Mononuclear cell (primary cell): ENCODE results near the gene RPS4Y2. TPM values are rescaled to one million over a fixed set of nuclear protein-coding genes. Genes with fewer than 3 reads are reported as not detected.

ENCODE experiments used
- H3K27me3 ChIP-seq: 2 replicates; pipeline ENCODE4 v1.6.0; 2011; ENCODE audit warnings: low read length, control low read depth; ENCODE audit not compliant: insufficient read depth
- H3K4me1 ChIP-seq: 2 replicates; pipeline ENCODE4 v1.5.1; 2011; ENCODE audit warnings: mild to moderate bottlenecking, low read length, control low read depth; ENCODE audit not compliant: insufficient read depth
- H3K4me3 ChIP-seq: 2 replicates; pipeline ENCODE4 v1.5.1; 2011; ENCODE audit warnings: mild to moderate bottlenecking, low read length, moderate library complexity
- H3K9me3 ChIP-seq: 2 replicates; pipeline ENCODE4 v1.5.1; 2011; ENCODE audit warnings: low read depth, mild to moderate bottlenecking, control low read depth, low read length
- total RNA-seq: library from RNA; depleted of rRNA; stranded (reverse); fragments of >200 nt; gene quantifications from one replicate; pipeline ENCODE4 v1.2.3, GENCODE V29; 2012

The RPS4Y2 gene
- total RNA-seq, 1 donor: not detected

DNA sequence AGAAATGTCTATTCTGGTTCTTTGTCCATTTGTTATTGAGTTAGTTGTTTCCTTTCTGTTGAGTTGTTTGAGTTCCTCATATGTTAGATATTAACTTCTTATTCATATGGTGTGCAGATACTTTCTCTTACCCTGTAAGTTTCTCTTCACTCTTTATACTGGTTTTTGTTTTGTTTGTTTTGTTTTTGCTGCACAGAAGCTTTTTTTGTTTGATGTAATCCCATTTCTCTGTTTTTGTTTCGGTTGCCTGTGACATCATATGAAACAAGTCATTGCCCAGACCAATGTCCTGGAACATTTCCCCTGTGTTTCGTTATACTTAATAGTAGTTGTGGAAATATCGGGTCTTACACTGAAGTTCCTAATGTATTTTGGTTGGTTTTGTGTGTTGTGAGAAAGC is 31.2 kb downstream of the RPS4Y2 start:
- Histone ChIP-seq H3K27me3 (no peaks in the 10 kb centered on the region), H3K4me3 (no peak overlapping the region), H3K4me1 (no peaks in the 10 kb centered on the region), H3K9me3 (no peaks in the 10 kb centered on the region)

DNA sequence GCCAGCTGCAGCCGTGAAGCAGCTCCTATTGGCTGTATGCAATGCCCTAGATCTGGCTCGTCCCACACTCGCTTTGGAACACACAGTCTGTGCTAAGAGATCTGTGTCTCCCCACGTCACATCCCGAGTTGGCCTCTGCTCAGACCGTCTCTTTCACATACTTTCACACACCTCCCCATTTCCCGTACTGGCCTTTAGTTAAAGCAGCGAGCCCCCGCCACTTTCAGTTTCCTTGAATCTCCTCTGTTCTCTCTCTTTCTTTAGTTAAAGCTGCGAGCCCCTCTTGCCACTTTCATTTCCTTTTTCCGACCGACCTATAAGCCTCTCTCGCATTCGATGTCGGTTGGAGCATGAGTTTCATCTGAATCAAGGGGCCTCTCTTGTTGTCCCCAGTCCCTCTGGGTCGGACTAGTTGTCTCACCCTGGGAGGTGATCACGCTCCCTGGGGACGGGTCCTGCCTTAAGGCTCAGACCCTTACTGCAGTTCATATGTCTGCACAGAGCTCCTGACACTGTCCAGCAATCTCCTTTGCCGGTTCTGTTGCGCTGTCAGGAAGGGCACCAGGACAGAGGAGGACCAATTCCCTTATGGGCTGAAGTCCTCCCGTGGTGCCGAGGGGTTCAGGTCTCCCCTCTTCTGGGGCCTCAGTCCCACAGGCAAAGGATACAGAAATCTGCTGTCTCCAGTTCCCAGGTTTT is 42.6 kb downstream of the RPS4Y2 start:
- peaks cover 5% of the 10 kb centered on the region for H3K4me1 ChIP-seq
- H3K27me3 ChIP-seq: no peaks in the 10 kb centered on the region
- no peak overlapping the region for H3K4me3 ChIP-seq
- no peaks in the 10 kb centered on the region for H3K9me3 ChIP-seq

DNA sequence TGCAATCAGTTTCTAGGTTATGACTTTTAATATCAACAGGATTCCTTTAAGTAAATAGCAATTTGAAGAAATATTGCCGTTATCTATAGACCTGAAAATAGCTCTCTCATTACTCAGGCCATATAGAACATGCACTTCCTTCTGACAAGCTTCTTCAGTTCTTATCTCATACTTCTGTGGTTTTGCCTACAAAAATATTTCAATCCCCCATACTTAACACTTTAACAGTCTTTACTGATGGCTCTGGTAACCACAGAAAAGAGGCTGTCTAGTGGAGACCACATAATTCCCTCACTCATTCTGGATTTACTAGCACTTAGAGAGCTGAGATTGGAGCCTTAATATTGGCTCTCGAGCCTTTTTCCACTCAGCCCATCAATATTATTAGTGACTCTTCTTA is 46.8 kb downstream of the RPS4Y2 start:
- Histone ChIP-seq H3K9me3 (no peaks in the 10 kb centered on the region), H3K4me3 (no peak overlapping the region), H3K4me1 (peaks cover 5% of the 10 kb centered on the region), H3K27me3 (no peaks in the 10 kb centered on the region)

DNA sequence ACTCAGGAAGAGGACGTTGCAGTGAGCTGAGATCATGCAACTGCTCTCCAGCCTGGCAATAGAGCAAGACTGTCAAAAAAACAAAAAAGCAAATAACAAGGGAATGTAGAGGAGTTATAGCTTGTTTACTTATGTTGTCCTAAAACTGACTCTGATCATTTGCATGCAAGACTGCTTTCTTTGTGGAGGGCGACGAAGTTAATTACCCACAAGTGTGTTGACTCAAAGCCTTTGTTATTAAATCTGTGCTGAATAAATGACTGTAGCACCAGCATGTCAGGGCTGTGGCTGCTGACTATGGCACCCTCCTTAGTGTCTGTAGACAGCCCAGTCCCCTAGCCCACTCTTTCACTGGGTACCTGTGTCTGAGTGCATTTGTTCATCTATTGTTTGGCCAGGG is 50.3 kb downstream of the RPS4Y2 start:
- Histone ChIP-seq H3K4me3 (no peak overlapping the region), H3K27me3 (no peaks in the 10 kb centered on the region), H3K4me1 (no peaks in the 10 kb centered on the region), H3K9me3 (no peaks in the 10 kb centered on the region)

DNA sequence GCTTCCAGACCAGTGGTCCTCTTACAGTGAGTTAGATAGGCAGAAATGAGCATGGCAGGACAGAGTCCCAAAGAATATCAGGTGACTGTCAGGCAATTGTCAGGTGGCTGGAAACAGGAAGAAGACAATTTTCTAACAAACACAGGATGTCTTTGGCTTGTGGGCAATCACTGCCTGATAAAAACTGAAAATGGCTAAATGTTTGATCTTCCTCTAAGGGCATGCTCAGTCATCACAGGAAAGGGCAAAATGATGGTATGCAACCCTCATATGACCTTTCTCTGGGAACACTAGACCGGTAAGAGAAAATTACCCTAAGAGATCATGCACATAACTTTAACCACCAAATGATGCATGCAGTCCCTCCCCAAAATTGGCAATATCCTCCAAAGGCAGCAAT is 57.6 kb downstream of the RPS4Y2 start:
- Histone ChIP-seq H3K4me1 (peaks cover 6% of the 10 kb centered on the region), H3K9me3 (no peaks in the 10 kb centered on the region), H3K4me3 (no peak overlapping the region), H3K27me3 (no peaks in the 10 kb centered on the region)

DNA sequence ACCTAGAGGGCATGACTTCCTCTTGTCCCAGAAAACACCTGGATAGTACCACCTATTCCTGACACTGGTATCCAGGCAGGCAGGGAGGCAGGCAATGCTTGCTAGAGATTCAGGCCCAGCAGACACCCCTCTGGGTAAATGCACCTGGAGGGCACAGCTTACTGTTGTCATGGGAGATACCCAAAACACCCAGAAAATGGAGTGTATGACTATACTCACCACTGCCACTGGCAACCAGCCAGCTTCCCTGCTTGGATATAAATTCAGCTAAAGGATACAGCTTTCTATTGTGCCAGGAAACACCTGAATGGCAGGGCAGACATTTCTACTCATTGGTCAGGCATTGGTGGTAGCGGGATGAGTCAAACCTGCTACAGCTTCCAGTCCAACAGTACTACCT is 58.9 kb downstream of the RPS4Y2 start:
- no peaks in the 10 kb centered on the region for H3K9me3 ChIP-seq
- H3K27me3 ChIP-seq: no peaks in the 10 kb centered on the region
- peaks cover 6% of the 10 kb centered on the region for H3K4me1 ChIP-seq
- H3K4me3 ChIP-seq: no peak overlapping the region

DNA sequence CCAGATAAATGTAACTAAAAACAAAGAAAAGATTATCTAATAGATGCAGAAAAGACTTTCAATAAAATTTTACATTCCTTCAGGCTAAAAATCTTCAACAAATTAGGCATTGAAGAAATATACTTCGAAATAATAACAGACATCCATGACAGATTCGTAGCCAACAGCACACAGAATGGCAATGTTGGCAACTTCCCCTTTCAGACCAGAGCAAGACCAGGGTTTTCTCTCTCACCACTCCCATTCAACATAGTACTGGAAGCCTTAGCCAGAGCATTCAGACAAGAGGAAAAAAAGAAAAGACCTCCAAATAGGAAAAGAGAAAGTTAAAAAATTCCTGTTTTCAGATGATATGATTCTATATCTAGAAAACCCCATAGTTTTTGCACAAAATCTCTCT is 61.2 kb downstream of the RPS4Y2 start:
- H3K4me1 ChIP-seq: peaks cover 6% of the 10 kb centered on the region
- H3K9me3 ChIP-seq: no peaks in the 10 kb centered on the region
- no peak overlapping the region for H3K4me3 ChIP-seq

More for the DNA sequence above, 61.2 kb downstream of the RPS4Y2 start:
- H3K27me3 ChIP-seq: no peaks in the 10 kb centered on the region

Other genes with a start within 250 kb of the RPS4Y2 start
- gene EIF1AY, start 180.3 kb upstream of the RPS4Y2 start, total RNA-seq: not detected